ENCODE results near the gene RIPK1. TPM values are rescaled to one million over a fixed set of nuclear protein-coding genes. Genes with fewer than 3 reads are reported as not detected.

The RIPK1 gene
- total and polyA plus RNA-seq, 9 of the 15 experiments (the other 6 are each of a cell fraction or from before 2014, with no cell fraction given): 3.8 to 24.9 (median 17.7) TPM

- Histone ChIP-seq H4K20me1 (replicated peaks; ENCODE audit: control insufficient read depth, insufficient read depth, low read length) (no peaks in the 10 kb centered on the region; the same call in 1 of the 2 replicates), H3K27ac (ENCODE audit: extremely low read depth, low read depth, low read length) (no peak overlapping the region), H3K9me3 (replicated peaks; ENCODE audit: control insufficient read depth, insufficient read depth, low read depth, low read length) (no peaks in the 10 kb centered on the region), H3K9ac (ENCODE audit: insufficient read depth in 1 of 2, low read depth in 2 of 2, low read length in 2 of 2) (peak overlapping the region in 1 of 2 experiments; percentile 68; a peak in 2 of 4 replicates), H2AFZ (ENCODE audit: low read depth, low read length) (no peak overlapping the region), H3K36me3 (ENCODE audit: control insufficient read depth, insufficient read depth, low read length) (no peaks in the 10 kb centered on the region), H3K4me1 (replicated peaks in 1 of 2; ENCODE audit: control insufficient read depth in 2 of 2, insufficient read depth in 2 of 2, low read length in 2 of 2) (peaks cover 13 to 14% of the 10 kb centered on the region in 2 experiments; a peak in 4 of 5 replicates), H3K79me2 (ENCODE audit: control insufficient read depth, insufficient read depth, low read length) (peaks cover 9% of the 10 kb centered on the region; the same call in 2 of the 3 replicates), H3K4me3 (no peak overlapping the region), H3K27me3 (ENCODE audit: control insufficient read depth in 2 of 2, insufficient read depth in 2 of 2, low read length in 2 of 2) (no peaks in the 10 kb centered on the region), H3K4me2 (ENCODE audit: insufficient read depth, low read length) (no peak overlapping the region), H3K9me1 (ENCODE audit: control insufficient read depth, insufficient read depth, low read length) (no peaks in the 10 kb centered on the region)
- BruUV-seq (replicated peaks): no TSS peak
- TF ChIP-seq USF1 (CRISPR knock-in tag; IDR thresholded peaks at IDR 0.05) (no peak), BRD4 (IDR thresholded peaks at IDR 0.05) (no peak), MAFF (IDR thresholded peaks at IDR 0.05; ENCODE audit: low read length) (no peak), SMC3 (conservative IDR thresholded peaks at IDR 0.05; ENCODE audit: insufficient read depth, low read depth, low read length) (no peak), ZNF507 (tag; conservative IDR thresholded peaks at IDR 0.05) (no peak), SPI1 (IDR thresholded peaks at IDR 0.05; ENCODE audit: borderline replicate concordance, low read depth, low read length) (no peak), CREM (IDR thresholded peaks at IDR 0.05; ENCODE audit: low read depth) (no peak), MXI1 (IDR thresholded peaks at IDR 0.05; ENCODE audit: low read depth, low read length) (no peak)
- WGBS (ENCODE audit: insufficient coverage, low coverage, missing lambda C conversion rate): 69% methylated on average over 9 of the region's 9 CpGs
- CTCF ChIA-PET (ENCODE audit: low intra/inter-chr PET ratio): no interaction called here
- intact Hi-C loops (cut with micrococcal nuclease): no loop called here
- POLR2A ChIA-PET: interaction anchor here (0.6 to 1.3 kb wide), 3 partner anchors 10 to 169 kb away, joined by 3 to 4 read pairs (median 3); no protein-coding TSS in a partner anchor
- no peak for DNase-seq (ENCODE audit: extremely low read depth in 1 of 4, low spot score in 3 of 4)
- in situ Hi-C loops (cut with MboI): loop anchor here (10.0 kb wide), 1 partner anchor 128 kb away; the partner anchor contains the start of gene NQO2
- FAIRE-seq: no peak
- ATAC-seq: no peak
These were observed 54.5 kb downstream of the RIPK1 start for GRCh38 chr6:3122823-3123182.
